IMR-90 (cell line): ENCODE data around the gene C13orf46.

ENCODE experiments used
- POLR2A ChIP-seq: IDR thresholded peaks from 2 replicates; pipeline ENCODE4 v1.6.1; 2012; ENCODE audit warnings: mild to moderate bottlenecking, low read depth, low read length
- SMC3 ChIP-seq: fragments of 150-350 bp; IDR thresholded peaks from 2 replicates; pipeline ENCODE4 v1.6.1; 2016; ENCODE audit warnings: low read depth, mild to moderate bottlenecking, antibody characterized with exemption, low read length, moderate library complexity
- TF ChIP-seq, protein P1 (sequence below): fragments of 150-350 bp; IDR thresholded peaks from 2 replicates; pipeline ENCODE4 v1.6.1; 2017; ENCODE audit warnings: mild to moderate bottlenecking, antibody characterized with exemption, low read length, low read depth
- TF ChIP-seq, protein P2 (sequence below): conservative IDR thresholded peaks from 2 replicates; pipeline ENCODE4 v1.5.1; 2012; ENCODE audit warnings: mild to moderate bottlenecking, low read depth, low read length, improper control_type of control experiment

DNA sequence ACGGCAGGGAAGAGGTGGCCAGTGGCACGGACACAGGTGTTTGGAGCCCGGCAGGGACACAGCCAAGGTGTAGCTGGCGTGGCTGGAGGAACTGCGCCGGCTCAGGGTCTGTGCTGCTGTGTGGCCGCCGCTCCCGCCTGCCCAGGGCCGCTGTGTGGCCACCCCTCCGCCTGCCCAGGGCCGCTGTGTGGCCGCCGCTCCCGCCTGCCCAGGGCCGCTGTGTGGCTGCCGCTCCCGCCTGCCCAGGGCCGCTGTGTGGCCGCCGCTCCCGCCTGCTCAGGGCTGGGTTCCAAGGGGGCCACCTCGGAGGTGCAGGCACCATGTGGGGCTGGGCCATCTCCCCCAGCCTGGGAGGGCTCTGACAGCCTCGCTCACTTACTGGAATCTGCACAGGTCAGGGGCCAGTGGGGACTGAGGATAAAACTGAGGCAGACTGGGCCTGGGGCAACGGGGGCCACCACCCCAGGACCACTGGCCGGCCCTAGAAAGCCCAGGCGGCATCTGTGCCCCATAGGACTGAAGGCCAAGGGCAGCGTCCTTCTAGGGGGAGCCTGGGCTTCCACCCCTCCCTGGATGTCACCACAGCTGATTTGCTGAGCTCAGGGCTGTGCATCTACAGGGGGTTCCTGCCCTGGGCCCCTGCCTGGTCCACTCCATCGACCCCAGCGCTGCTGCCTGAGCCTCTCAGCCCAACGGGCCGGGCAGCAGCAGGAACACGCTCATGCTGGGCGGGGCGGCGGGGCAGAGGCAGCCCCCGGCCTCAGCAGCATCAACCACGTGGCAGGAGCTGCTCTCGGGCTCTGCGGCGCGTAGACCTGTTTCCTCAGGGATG, 21.5 kb downstream of the C13orf46 start:
- TF ChIP-seq, protein P1, sequence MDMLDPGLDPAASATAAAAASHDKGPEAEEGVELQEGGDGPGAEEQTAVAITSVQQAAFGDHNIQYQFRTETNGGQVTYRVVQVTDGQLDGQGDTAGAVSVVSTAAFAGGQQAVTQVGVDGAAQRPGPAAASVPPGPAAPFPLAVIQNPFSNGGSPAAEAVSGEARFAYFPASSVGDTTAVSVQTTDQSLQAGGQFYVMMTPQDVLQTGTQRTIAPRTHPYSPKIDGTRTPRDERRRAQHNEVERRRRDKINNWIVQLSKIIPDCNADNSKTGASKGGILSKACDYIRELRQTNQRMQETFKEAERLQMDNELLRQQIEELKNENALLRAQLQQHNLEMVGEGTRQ = no peak
- TF ChIP-seq, protein P2, sequence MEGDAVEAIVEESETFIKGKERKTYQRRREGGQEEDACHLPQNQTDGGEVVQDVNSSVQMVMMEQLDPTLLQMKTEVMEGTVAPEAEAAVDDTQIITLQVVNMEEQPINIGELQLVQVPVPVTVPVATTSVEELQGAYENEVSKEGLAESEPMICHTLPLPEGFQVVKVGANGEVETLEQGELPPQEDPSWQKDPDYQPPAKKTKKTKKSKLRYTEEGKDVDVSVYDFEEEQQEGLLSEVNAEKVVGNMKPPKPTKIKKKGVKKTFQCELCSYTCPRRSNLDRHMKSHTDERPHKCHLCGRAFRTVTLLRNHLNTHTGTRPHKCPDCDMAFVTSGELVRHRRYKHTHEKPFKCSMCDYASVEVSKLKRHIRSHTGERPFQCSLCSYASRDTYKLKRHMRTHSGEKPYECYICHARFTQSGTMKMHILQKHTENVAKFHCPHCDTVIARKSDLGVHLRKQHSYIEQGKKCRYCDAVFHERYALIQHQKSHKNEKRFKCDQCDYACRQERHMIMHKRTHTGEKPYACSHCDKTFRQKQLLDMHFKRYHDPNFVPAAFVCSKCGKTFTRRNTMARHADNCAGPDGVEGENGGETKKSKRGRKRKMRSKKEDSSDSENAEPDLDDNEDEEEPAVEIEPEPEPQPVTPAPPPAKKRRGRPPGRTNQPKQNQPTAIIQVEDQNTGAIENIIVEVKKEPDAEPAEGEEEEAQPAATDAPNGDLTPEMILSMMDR = no peak
- TF ChIP-seq POLR2A (no peak), SMC3 (no peak)
